GM21717 (cell line): ENCODE measurements around the gene TTC7B.
A peak's percentile ranks its signal among the peaks of the same experiment; 100 is the strongest.
"Not testable (repeated sequence)": the region's sequence is repeated elsewhere in the genome, so short reads cannot be mapped to it uniquely, and the experiment has no call there.

Source experiments
- ATAC-seq: cut with Tn5 transposase; IDR thresholded peaks from one replicate; pipeline ENCODE4 v1.9.1; 2021; ENCODE audit warnings: mild to moderate bottlenecking, moderate library complexity; ENCODE audit not compliant: unreplicated experiment

The TTC7B gene, protein sequence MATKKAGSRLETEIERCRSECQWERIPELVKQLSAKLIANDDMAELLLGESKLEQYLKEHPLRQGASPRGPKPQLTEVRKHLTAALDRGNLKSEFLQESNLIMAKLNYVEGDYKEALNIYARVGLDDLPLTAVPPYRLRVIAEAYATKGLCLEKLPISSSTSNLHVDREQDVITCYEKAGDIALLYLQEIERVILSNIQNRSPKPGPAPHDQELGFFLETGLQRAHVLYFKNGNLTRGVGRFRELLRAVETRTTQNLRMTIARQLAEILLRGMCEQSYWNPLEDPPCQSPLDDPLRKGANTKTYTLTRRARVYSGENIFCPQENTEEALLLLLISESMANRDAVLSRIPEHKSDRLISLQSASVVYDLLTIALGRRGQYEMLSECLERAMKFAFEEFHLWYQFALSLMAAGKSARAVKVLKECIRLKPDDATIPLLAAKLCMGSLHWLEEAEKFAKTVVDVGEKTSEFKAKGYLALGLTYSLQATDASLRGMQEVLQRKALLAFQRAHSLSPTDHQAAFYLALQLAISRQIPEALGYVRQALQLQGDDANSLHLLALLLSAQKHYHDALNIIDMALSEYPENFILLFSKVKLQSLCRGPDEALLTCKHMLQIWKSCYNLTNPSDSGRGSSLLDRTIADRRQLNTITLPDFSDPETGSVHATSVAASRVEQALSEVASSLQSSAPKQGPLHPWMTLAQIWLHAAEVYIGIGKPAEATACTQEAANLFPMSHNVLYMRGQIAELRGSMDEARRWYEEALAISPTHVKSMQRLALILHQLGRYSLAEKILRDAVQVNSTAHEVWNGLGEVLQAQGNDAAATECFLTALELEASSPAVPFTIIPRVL

DNA sequence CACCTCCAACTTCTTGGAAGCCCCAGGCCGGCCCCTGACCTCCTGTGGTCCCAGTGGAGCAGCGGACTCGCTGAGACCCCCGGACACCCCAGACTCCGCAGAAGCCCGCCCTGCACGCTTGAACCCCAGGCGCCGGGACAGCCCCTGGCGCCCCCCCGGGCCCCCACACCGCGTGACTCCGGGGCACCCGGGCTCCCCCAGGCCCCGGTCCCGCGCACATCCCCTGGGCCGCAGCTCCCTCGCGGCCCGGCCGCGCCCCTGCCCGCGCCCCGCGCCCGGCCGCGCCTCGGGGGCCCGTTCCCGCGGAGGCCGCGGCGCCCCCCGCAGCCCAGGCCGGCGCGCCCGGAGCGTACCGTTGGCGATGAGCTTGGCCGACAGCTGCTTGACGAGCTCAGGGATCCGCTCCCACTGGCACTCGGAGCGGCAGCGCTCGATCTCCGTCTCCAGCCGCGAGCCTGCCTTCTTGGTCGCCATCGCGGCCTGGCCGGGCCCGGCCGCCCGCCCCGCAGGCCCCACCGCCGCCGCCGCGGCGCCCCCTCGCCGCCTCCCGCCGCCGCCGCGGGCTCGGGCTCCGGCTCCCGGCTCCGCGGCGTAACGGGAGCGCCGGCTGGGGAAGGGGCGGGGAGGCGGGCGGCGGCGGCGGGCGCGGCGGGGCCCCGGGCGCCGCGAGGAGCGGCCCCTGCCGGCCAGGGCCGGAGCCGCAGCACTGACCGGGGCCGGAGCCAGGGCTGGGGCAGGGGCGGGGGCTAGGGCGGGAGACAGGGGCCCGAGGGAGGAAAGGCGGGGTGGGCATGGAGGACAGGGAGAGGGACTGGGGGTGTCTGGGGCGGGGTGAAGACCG, at the start of gene TTC7B:
TTC7B (minus strand) TSS at position 609 of the 841 bp plus-strand sequence; CDS start at position 474, 135 bp downstream.
- peak; percentile 63 for ATAC-seq

DNA sequence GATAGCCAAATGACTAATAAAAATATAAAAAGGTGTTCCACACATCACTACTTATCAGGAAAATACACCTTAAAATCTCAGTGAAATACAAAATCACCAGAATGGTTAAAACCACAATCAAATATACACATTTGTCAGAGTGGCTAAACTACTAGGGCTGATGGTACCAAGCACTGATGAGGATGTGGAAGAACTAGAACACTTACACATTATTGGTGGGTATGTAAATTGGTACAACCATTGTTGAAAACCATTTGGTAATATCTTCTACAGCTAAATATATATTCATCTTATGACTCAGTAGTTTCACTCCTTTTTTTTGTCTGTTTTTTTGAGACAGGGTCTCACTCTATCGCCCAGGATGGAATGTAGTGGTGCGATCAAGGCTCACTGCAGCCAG, 48.5 kb upstream of the TTC7B start:
- ATAC-seq, result no peak

DNA sequence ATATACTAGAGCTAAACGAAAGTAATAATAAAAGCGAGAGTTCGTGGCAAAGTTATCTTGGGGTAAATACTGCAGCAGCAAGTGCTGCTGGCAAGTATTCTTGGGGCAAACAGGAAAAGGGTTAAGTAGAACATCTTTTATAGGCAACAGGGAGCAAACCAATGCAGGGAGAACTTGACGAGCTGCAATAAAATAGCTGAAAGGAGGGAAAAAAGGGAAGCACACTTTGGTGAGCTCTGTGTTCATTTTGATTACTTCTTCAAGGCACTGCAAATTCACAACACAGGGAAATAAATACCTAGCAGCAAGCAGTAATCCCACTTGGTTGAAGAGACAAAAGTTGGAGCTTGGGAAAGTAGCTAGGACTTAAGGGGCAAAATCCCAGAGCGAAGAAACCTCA, 42.3 kb upstream of the TTC7B start:
- no peak for ATAC-seq

DNA sequence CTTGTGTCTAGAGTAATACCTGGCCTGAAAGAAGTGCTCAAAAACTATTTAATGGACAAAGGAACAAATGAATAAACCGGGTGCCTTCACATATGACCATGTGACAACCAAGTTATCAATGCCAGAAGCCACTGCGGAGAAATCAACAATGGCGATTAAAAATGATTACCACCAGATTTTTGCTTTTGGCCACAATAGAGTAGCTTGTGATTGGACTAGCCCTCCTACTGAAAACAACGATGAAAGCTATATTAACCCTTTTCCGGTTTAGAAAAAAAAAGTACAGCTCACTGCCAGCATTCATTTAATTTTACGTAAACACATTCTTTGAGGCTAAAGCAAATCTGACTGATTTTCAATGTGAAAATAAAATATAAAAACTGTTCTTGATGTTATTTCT, 41.6 kb upstream of the TTC7B start:
- no peak for ATAC-seq

DNA sequence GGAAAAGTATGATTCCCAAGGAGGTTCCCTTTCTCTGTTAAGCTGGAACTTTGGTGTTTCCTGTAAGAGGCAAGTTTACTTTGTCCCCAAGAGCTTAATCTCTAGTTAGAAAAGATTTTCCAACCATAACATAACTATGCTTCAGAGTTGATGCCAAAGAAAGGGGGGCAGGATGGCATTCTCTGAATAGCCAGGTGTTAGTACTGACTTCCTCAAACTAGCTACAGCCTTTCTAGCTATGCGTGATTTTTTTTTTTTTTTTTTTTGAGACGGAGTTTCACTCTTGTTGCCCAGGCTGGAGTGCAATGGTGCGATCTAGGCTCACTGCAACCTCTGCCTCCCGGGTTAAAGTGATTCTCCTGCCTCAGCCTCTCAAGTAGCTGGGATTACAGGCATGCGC, 39.9 kb upstream of the TTC7B start:
- not testable (repeated sequence) for ATAC-seq

DNA sequence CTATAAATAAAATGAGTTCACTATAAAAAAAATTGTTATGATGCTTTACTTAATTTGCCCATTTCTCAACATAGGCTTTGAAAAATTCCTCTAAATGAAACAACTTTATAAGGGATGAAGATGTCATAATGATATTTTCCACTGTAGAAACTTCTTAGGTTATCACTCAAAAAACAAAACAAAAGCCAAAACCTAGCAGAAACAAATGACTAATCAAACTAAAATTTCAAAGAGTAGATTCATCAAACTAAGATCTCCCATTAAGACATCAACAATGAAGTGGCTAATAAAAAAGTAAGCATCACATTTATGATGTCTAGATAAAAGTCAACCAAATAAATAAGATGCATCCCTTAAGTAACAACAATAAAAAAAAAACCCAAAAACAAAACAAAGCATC, 36.9 kb upstream of the TTC7B start:
- ATAC-seq, result no peak

DNA sequence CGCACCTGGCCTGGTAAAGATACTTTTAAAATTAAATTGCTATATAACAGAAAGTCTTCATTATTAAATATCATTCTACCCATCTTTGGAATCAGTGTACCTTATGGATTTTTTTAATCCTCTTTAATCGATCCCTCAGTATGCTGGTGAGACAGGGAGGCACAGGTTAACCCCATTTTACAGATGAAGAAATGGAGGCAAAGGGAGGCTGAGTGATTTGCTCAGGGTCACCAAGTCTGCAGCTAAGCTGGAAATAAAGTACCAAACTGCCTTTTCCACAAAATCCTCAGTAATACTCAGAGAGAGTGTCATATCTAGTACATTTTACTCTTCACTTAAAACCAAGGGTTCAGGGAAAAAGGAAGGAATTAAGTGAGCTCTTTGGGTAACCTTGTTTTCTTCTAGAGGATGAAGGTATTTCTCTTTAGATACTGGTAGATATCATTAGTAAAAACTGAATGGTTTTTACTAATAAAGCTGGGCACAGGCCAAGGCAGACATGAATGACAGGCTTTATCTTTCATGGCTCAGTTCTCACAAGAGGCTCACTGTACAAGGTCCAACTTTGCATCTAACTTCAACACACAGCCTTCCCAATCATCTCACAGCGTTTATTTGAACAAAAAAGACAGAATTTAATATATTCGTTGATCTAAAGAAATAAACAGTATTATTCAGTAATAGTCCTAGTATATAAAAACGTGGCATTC, 35.3 kb upstream of the TTC7B start:
- ATAC-seq, result no peak

DNA sequence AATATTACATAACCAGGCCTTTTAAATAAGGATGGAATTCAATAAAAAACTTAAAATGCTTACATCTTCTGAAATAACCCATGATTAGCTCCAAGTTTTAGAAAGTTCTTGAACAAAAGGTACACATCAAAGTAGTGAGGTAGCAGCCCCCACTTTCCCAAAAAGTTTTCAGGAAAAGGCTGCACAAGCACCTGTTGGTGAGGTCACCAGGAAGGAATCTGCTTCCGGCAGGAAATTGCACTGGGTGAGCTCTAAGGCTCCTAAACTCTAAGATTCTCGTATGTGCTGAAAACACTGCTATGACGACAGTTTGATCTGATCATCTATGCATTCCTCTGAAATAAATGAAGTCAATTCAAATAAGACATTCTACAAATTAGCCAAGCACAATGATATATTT, 34.3 kb upstream of the TTC7B start:
- ATAC-seq, result no peak

DNA sequence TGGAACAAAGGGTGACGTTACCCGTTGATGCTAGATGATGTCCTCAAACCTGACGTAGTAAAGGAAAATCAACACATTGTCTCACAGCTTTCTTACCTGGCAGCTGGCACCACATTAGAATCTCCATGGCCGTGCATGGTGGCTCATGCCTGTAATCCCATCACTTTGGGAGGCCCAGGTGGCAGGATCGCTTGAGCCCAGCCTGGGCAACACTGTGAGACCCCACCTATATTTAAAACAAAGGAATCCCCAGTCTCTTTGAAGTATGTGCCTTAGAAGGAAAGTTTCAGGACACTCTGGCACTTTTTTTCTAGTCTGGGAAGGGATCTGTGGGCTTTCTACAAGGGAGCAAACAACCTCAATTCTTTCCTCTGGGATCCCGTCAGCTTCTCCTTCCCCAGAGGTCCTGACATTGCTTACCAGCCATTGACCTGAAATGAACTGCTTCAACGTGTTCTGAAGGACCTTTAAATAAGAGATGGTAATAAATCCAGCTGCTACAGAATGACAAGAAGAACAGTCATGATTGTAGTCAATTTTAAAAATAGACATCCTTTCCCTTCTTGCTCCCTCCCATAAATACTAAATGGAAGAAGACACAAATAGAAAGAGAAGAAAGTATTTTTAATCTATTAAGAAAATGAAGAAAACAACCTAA, 33.7 kb upstream of the TTC7B start:
- ATAC-seq, result no peak

DNA sequence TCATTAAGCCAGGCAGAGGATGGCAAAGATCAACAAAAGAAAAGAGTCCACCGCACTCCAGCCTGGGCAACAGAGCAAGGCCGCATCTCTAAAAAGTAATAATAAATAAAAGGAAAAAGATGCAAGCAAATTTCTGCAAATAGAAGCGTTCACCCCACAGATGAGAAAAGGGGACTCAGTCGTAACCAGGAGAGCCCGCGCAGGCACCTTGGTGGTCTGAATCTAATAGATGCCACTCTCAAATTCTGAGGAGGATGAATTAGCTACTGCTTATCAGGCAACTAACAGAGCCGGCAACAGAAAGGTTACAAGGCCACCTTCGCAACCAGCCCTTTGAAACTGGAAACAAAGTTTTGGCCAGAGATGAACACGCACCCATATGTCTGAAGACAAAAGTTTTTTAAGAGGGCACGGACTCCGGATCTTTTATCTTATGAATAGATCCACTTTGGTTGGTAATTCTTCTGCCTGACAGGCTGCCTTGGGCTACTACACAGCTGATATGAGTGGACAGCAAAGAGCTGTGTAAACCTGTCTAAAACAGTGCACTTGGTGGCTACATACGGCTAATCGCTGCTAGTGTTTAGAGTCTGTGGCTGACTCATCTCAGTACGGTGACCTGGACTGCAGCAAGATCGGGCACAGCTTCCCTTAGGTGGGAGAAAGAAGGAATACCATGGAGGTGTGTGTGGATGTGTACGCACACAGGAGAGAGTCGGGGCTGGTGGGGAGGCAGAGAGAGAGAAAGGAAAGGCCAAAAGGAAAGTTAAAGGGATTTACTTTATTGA, 32.9 kb upstream of the TTC7B start:
- no peak for ATAC-seq

DNA sequence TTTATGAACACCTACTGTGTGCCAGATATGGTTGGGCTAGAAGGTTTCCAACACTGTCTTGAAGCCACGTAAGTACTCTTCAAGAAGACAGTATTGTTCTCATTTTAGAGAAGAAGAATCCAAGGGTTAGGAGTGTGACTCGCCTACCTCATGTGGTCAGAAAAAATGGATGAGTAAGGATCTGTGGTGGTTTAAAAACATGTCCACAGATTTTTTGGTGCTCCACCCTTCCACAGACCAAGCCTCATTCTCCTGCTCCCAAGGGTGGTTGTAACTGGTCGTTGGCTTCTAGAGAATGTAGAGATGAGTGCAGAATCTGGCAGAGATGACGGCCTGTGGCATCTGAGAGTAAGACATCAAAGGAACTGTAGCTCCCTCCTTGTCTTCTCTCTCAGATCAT, 30.3 kb upstream of the TTC7B start:
- no peak for ATAC-seq

DNA sequence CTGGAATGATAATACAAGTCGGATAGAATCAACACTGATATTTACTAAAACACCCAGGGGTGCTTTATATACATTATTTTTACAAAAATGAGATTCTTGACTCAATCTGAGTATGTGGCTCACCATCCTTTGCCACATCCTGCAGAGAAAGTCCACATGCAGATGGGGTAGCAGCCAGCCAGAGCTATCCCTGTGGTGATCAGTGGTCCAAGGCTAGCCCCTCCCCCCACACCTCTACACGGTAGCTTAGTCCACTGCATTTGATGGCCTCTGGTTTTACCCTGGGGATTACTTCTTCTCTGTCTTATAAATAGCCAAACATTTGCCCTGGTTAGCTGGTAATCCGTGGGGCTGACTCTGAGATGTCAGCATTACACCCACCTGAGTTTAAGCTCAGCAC, 28.1 kb upstream of the TTC7B start:
- no peak for ATAC-seq

DNA sequence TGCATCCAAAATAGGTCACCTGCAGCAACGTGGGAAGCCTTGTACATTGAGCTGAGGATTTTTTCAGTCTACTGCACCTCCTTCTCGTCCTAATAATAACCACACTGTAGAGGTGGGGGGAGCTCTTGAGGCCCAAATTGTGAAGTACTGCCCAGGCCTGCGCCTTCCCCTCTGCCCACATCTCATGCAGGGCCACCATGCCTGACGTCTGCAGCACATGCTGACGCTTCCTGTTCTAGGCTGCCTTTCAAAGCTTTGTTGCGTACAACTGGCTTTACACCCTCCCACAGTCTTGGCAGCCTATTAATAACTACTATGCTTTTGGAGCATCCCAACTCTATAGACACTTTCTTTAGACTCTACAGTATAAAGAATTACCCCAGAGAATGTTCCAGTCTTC, 26.5 kb upstream of the TTC7B start:
- ATAC-seq, result no peak

DNA sequence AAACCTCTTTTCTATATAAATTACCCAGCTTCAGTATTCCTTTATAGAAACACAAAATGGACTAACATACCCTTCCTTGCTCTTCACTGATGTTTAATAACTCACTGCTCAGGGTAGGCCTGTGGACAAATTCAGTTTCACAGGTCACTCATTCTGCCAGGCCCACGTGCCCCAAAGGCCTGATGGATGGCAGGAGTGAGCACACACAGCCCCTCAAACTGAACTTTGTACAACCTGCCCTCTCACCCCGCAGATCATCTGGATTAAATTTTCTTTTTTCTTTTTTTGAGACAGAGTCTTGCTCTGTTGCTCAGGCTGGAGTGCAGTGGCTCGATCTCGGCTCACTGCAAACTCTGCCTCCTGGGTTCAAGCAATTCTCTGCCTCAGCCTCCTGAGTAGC, 24.4 kb upstream of the TTC7B start:
- ATAC-seq, result not testable (repeated sequence)

DNA sequence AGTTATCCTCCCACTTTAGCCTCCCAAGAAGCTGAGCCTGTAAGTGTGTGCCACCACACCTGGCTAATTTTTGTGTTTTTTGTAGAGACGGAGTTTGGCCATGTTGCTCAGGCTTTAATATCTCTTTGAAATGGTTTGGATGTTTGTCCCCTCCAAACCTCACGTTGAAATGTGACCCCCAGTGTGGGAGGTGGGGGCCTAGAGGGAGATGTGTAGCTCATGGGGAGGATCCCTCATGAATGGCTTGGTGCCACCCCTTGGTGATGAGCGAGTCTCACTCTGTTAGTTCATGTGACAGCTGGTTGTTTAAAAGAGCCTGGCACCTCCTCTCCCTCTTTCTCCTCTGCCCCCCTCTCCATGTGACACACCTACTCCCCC, 23.6 kb upstream of the TTC7B start:
- ATAC-seq, result no peak

DNA sequence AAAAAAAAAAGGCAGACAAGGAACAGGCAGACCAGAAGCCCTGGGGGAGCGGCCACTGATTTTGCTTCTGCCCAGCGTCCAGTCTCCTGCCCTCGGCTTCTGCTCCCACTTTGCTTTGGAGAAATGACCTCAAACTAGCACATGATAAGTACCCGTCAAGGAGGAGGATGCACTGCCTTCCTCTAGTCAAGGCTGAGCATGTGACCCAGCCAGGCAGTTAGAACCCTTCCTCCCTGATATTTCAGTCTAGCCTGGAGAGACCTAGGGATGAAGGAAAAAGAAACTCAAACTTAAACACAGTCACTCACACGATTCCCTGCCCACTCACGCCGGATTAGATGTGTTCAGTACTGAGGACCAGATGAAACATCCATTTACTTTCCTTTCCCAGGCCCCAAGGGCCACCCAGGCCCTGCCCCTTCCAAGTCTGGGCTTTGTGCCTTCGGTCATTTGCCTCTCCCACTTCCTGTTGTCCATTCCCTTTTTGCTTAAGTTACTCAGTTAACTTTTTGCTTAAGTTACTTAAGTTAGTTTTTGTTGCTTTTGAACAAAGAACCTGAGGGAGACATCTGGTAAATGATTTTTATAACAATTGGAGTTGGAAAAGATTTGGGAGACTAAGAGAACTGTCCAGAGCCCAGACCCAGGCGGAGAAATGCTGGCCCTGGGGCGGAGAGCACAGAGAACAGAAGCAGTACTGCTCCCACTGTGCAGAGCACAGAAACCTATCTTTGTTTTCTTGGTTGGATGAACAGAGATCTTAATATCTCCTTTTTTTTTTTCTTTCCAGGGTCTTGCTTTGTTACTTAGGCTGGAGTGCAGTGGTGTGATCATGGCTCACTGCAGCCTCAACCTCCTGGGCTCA, 23.0 kb upstream of the TTC7B start:
- ATAC-seq, result no peak

DNA sequence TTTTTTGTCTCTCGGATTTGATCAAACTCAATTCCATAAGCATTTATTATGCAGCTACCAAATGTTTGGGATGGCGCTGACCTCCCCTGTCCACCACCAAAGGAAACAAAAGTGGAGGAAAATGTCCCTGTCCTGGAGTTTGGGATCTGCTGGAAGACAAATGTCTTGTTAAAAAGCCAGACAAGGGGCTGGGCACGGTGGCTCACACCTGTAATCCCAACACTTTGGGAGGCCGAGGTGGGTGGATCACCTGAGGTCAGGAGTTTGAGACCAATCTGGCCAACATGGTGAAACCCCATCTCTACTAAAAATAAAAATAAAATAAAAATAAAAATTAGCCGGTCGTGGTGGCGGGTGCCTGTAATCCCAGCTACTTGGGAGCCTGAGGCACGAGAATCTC, 22.3 kb upstream of the TTC7B start:
- not testable (repeated sequence) for ATAC-seq

DNA sequence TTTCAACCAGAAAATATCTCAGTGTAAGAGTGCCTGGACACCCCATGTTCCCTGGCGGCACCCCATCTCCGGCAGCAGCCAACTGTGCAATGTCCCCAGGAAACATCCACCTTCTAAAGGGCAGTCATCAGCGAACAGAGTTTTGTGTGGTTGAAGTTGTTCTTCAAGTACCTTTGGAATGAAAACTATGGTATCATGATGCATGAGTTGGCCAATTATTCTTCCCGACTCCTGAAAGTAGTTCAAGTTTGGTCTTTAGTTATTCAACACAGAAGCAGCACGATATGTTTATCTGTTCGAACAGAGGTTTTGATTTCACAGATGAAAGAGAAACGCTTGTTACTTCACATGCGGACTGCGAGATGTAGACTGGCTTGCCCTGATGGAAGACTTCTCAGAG, 21.1 kb upstream of the TTC7B start:
- ATAC-seq, result no peak
